ENCODE data around the gene RPS4Y2.

RPS4Y2 gene

GRCh38 chrY:20755808-20756207 lies at the start of gene RPS4Y2:
Gene RPS4Y2, plus strand, starts transcription at chrY:20756108. Its CDS starts 56 bp downstream, at chrY:20756164.
- no peak for DNase-seq

- DNase-seq, result no peak
Measured at GRCh38 chrY:20714391-20714790, 41.5 kb upstream of the RPS4Y2 start.

- DNase-seq, result no peak
Measured at GRCh38 chrY:20726184-20726907, 29.6 kb upstream of the RPS4Y2 start.

- no peak for DNase-seq
Measured at GRCh38 chrY:20735200-20735599, 20.7 kb upstream of the RPS4Y2 start.

- no peak for DNase-seq
Measured at GRCh38 chrY:20739806-20740205, 16.1 kb upstream of the RPS4Y2 start.

- no peak for DNase-seq
Measured at GRCh38 chrY:20740609-20741008, 15.3 kb upstream of the RPS4Y2 start.

- DNase-seq, result no peak
Measured at GRCh38 chrY:20745060-20745459, 10.8 kb upstream of the RPS4Y2 start.

GRCh38 chrY:20746919-20747318 lies 9.0 kb upstream of the RPS4Y2 start:
- DNase-seq, result no peak

GRCh38 chrY:20763869-20764268 lies 8.0 kb downstream of the RPS4Y2 start:
- no peak for DNase-seq

- DNase-seq, result no peak
Measured at GRCh38 chrY:20765117-20765516, 9.2 kb downstream of the RPS4Y2 start.

- DNase-seq, result no peak
Measured at GRCh38 chrY:20770755-20771154, 14.8 kb downstream of the RPS4Y2 start.

- no peak for DNase-seq
Measured at GRCh38 chrY:20776104-20776503, 20.2 kb downstream of the RPS4Y2 start.

GRCh38 chrY:20780104-20780654 lies 24.3 kb downstream of the RPS4Y2 start:
- no peak for DNase-seq

- no peak for DNase-seq
Measured at GRCh38 chrY:20780776-20781175, 24.9 kb downstream of the RPS4Y2 start.

- DNase-seq, result no peak
Measured at GRCh38 chrY:20781408-20781807, 25.5 kb downstream of the RPS4Y2 start.

GRCh38 chrY:20784965-20785364 lies 29.1 kb downstream of the RPS4Y2 start:
- no peak for DNase-seq

GRCh38 chrY:20787076-20787475 lies 31.2 kb downstream of the RPS4Y2 start:
- DNase-seq, result no peak

- no peak for DNase-seq
Measured at GRCh38 chrY:20798351-20799049, 42.6 kb downstream of the RPS4Y2 start.

- DNase-seq, result no peak
Measured at GRCh38 chrY:20802659-20803058, 46.8 kb downstream of the RPS4Y2 start.

- no peak for DNase-seq
Measured at GRCh38 chrY:20806243-20806642, 50.3 kb downstream of the RPS4Y2 start.

- DNase-seq, result no peak
Measured at GRCh38 chrY:20813459-20813858, 57.6 kb downstream of the RPS4Y2 start.

- DNase-seq, result no peak
Measured at GRCh38 chrY:20814794-20815193, 58.9 kb downstream of the RPS4Y2 start.

- no peak for DNase-seq
Measured at GRCh38 chrY:20817067-20817466, 61.2 kb downstream of the RPS4Y2 start.
